ENCODE data around the gene PTPRE.
A peak's percentile ranks its signal among the peaks of the same experiment; 100 is the strongest.

PTPRE gene

DNA sequence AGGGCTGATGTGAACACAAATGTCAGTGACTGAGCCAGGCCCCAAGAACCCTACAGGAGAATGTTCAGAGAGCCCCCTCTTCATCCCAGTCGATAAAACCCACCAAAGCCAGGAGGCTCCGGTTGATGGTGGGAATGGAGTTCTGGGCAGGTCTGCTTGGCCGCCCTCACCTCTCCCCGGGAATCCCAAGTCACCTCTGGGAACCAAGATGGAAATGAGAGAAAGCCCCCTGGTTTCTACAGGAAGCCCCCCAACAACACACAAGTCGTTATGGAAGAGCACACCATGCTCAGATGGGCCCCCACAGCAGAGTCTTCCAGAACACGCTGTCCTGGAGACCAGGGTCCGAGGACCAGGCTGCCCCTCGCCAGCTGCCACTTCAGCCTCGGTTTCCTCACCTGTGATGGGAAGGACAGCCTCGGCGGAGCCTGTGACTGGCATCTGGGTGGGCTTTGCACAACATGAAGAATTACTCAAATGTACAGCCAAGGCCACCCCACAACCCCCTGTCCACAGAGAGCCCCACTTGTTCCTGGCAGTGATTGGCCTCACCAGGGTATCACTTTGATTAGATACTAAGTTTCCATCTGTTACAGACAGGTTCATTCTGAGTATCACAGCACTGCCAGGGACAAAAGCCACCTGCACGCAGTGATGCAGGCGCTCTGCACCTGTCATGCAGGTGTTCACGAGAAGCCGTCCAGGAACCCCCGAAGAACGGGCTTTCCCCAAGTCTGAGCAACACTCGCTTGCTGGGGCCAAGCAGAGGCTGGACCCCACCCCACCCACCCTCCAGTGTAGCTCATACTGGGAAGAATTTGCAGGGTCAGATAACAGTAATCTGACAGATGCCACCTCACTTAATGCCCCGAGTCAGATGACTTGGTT is 161.7 kb downstream of the PTPRE start:
- no peak for DNase-seq

DNA sequence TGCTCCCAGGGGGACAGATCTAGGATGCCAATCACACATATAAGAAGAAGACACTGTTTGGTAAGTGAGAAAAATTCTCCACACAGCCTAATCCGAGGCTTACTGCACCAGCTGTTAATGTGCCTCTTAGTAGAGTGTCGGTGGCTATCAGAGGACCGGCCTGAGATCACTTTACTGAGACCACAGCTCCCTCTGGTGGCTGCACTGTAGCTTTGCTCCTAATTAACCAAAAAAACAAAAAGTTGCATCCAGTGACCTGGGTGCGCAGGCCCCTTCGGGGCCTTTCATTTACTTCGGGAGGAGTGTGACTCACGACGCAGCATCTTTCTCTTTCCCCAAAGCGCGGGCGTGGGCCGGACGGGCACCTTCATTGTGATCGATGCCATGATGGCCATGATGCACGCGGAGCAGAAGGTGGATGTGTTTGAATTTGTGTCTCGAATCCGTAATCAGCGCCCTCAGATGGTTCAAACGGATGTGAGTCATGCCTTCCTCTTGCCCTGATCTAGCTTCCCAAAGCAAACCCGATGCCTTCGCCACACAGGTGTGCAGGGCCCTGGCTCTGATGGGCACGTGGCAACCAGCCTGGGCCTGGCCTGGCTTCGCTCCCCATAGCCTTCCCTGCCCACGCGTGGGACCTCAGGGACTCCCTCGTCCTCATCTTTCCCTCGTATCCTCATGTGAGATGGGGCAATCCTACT is 162.6 kb downstream of the PTPRE start:
- peak in 49 of 56 donors; percentile 7 to 76 (median 51) for DNase-seq

DNA sequence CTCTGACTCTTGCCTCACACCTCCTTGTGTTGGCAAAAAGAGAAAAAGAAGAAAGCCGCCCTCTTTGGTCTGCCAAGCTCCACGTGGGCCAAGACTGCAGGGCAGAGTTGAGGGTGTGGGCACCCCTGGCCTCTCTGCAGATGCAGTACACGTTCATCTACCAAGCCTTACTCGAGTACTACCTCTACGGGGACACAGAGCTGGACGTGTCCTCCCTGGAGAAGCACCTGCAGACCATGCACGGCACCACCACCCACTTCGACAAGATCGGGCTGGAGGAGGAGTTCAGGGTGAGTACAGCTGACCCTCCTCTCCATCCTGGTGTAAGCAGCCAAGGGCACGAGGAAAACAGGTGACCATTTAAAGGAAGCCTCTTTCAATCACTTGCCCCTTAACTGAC is 163.3 kb downstream of the PTPRE start:
- no peak for DNase-seq

DNA sequence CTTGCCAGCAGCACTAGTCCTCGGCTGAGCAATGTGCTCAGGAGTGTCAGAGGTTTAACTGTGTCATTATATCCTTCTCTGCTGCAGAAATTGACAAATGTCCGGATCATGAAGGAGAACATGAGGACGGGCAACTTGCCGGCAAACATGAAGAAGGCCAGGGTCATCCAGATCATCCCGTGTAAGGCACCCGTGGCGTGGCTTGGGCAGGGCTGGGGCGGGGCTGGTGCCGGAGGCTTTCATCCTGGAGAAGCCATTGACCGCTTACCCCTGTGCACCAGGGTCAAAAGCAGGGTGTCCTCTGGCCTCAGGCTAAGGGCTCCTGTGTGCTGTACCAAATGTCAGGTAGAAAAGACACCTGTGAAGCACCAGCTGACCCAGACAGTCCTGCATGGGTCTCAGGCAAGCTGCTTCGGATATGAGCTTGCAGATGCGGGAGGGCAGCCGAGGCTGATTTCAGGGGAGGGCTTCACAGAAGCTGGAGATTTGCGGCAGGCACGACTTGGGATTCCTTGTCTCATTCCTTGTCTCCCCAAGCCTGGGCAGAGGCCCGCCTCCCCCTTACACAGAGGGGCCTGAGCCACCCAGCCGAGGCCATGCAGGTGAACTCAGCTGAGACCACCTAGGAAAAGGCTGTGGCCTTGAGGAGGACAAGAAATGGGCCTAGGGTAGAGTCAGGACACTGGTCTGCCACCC is 164.0 kb downstream of the PTPRE start:
- no peak for DNase-seq

DNA sequence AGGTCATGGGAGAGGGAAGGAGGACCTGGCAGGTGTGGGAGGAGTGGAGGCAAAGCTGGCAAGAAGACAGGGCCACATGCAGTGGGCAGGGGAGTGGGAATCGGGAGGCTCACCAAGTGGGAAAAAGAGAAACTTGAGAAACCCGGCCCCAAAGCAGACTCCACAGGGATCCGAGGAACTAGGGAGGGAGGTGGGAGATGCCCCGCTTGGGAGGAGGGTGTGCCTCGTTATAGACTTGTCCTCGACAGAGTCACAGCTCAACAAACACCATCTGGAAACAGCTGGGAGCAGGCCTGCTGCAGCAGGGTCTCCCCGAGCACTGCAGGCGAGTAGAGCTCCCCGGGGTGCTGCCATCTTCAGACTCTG is 164.5 kb downstream of the PTPRE start:
- DNase-seq = no peak

DNA sequence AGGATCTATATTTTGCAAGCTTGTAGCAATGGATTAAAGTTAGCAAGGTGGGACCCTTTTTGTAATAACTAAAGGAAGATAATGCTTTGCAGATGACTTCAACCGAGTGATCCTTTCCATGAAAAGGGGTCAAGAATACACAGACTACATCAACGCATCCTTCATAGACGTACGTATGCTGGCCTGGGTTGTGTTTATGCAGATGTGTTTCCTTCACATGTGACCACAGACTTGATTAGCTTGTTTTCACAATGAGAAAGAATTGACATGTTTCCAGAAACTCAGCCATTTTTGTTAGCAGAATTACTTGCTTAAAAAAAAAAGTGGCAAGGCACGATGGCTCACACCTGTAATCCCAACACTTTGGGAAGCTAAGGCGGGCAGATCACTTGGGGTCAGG is 165.1 kb downstream of the PTPRE start:
- no peak for DNase-seq

DNA sequence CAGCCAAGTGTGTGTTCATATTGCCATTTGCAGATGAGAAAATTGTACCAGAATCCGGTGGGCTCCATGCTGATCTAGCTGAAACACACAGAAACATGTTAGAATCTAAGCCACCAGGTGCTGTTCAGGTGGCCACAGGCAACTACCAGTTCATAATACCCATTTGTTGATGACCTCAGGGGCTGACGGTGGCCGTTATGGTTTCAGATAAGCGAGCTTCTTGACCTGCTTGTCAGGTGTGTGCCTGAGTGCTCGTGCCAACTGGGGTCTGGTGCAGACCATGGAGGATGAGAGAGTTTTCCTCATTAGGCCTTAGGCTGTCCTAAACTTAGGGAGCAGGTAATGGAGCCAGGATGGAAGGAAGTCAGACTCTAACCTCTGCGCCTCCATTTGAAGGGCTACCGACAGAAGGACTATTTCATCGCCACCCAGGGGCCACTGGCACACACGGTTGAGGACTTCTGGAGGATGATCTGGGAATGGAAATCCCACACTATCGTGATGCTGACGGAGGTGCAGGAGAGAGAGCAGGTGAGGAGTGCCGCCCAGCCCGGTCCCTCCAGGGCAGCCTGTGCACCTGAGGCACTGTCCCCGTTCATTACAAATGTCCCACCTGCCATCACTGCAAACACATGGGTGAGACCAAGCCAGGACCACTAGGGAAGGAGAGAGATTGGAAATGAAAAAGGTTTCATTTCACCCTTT is 166.2 kb downstream of the PTPRE start:
- DNase-seq = no peak

DNA sequence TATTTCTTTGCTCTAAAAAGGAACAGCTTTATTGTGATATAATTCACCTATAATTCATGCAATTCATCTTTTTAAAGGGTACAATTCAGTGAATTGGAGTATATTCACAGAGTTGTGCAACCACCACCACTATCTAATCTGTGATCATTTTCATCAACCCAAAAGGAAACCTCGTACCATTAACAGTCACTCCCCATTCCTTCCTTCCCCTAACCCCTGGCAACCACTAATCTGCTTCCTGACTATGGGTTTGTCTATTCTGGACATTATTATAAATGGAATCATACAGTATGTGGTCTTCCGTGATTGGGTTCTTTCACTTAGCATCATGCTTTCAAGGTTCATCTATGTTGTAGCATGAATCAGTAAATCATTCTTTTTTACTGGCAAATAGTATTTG is 167.0 kb downstream of the PTPRE start:
- DNase-seq = no peak

DNA sequence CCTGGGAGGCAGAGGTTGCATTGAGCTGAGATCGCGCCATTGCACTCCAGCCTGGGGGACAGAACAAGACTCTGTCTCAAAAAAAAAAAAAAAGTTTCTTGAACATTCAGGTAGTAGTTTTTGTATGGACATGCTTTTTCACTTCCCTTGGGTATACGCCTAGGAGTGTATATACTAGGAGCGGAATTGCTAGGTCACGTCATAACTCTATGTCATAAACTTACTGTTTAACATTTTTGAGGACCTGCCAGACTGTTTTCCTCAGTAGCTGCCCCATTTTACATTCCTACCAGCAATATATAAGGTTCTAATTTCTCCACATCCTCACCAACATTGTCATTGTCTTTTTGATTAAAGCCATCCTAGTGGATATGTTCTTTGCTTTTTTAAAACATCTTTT is 167.7 kb downstream of the PTPRE start:
- DNase-seq = no peak

DNA sequence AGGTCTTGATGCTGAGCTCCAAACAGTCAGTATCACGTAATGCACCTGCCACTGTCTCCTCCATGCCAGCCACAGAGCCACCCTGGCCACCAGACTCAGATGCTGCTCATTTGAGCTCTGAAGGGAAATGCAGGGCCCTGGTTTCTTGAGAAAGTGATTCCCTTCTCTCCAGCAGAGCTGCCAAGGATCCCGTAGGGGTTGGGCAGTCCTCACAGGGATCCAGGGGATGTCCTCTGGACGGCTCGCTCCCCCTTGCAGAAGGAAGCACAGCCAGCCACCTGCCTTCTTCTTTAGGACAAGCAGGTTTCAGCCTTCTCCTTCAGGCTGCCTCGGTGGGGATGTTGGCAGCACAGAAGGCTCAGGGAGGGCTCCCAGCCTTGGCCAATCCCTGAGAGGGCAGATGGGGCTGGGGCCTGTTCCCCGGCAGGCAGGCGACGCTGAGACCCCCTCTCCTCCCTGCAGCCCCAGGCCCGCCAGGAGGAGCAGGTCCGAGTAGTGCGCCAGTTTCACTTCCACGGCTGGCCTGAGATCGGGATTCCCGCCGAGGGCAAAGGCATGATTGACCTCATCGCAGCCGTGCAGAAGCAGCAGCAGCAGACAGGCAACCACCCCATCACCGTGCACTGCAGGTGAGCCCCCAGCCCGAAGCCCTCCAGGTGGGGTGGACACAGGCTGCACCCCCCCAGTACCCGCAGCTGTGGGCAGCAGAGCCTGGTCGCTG is 170.4 kb downstream of the PTPRE start:
- DNase-seq = no peak

DNA sequence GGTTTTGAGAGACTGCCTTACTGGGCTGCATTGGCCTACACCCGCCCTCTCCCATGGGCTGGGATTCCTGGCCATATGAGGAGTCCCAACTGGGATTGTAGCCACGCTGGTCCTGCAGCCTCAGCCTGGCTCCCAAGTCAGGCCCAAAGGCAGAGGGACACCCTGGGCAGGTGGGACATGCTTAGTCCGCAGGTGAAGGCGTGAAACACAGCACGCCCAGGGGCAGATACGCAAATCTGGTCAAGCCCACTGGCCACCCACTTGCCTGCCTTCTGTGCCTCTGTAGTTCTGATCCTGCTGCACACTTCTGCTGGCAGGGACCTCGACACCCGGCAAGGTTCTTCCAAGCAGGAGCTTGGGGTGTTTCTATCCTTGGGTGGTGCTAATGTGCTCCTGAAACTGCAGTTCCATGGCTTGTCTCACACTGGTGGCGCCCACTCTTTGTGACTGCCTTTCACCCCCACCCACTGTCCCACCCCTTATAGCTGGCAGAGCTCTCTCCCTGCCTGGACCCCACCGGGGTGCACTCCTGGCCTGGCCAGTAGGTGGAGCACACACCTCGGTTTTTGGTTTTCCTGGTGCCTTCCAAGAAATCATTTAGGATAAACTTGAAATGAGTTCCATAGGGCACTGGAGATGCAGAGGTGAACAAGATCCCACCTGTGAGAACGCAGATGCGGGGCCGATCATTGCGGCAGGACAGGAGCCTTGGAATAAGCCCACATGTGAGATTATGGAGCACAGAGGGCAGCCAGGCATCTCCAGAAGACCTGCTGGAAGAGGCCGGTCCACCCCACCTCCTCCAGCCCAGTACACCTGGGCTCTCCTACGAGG is 171.4 kb downstream of the PTPRE start:
- peak in 10 of 56 donors; percentile 5 to 37 (median 12) for DNase-seq

DNA sequence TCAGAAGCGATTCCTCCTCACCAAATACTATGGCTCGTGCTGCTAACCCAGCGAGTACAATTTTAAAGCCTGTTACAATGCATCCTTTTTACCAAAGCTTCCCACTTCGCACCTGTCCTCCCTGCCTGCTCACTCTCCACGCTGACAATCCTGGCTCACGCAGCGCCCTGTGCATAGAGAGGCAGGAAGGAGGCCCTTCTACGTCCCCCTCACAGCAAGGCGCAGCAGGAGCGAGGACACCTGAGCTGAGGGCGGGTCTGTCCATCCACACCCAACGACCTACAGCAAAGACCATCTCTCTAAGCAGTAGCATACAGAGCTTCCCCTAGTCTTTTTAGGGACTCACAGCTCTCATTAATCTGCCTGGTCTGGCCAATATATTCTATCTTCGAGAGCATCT is 173.3 kb downstream of the PTPRE start:
- no peak for DNase-seq

DNA sequence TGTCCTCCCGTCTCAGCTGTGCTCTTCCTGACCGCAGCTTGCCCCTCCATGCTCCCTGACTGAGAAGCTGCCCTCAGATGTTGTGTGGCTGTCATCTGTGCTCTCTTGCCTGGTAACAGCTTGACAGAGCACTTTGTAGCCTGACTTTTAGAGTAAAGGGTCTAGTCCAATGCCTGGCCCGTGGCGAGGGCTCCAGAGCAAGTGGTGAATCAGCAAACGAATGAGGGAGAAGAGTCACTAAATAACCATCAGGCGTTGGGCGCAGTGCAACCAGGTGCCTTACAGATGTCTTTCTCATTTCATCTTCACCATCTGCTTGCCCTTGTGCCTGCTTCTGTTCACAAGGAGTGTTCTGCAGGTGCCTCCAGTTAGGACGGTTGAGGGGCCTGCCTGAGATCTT is 173.7 kb downstream of the PTPRE start:
- no peak for DNase-seq

DNA sequence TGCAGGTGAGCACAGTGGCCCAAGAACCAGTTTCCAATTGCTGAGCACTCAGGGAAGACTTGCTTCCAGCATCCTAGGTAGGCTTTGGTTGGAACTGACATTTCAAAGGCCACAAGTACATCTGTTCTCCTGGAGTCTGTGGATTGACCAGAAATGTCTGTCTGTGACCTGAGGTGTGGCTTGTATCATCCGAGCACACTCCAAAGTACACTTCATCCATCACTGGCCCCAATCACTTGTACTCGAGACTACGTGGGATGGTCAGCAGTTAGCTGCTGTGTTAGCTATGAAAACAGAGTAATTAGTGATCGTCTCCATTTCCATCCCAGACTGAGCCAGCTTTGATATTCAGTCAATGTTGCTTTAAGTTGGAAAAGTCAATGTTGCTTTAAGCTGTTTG is 174.3 kb downstream of the PTPRE start:
- no peak for DNase-seq

DNA sequence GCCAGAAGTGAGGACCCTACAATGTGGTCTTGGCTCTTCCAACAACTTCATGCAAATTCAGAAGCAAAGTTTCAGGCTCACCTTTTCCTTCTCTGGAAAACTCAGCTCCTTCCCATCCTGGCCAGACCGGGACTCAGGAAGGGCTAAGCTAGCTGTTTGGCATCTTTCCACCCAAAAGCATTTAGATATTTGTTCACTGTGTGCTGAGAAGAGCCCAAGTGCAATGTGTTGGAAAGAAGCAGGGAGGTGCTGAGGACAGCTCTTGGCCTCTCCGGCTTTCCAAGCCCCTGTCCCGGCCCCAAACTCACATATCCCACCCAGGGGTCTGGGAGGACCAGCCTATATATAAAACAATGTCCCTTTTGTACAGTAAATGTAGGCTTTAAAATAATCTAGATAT is 174.8 kb downstream of the PTPRE start:
- no peak for DNase-seq

DNA sequence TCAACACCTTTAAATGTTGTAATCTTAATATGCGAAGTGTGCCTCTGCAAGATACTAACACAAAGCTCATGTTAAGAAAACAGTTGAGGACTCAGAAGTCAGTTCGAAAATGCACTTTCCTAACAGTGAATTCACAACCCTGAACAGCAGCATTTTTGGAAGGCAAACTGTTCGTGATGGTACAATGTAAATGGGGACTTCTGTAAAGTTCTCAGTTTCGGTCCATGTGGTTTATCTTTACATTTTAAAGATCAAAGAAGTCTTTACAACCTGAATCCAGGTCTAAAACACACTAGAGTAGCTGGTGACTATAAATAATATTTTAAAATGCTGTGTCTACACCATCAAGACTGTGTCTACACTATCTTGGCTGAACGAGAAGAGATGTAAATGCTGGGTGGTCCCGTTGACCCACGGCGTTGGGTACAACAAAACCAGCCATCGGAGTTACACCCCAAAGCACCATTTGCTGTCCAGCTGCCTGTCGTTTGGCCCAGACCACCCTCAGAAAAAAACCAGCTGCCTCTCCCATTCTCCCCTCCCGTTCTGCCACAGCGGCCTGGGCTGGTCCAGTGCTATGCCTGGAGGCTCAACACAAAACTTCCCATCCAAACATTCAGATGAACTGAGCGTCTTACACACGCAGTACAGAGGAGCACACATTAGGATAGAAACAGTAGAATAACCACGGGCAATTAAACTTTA is 176.4 kb downstream of the PTPRE start:
- DNase-seq = no peak

DNA sequence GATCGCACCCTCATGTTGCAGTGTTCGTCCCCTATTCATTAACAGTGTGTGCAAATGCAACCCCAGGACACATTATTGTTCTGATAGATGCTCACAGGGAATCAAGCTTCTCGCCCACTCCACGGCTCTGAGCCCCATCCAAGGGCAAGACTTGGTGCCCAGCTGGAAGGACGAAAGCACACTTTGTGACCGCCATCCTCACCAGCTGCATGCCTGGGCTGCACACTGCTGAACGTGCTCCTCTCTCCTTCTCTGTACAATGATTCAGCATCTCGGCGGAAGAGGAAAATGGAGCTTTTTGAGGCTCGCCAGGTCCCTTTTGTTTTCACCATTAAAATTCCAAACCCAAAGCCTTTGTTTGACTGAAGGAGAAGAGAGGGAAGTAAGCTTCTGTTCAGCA is 177.5 kb downstream of the PTPRE start:
- no peak for DNase-seq

DNA sequence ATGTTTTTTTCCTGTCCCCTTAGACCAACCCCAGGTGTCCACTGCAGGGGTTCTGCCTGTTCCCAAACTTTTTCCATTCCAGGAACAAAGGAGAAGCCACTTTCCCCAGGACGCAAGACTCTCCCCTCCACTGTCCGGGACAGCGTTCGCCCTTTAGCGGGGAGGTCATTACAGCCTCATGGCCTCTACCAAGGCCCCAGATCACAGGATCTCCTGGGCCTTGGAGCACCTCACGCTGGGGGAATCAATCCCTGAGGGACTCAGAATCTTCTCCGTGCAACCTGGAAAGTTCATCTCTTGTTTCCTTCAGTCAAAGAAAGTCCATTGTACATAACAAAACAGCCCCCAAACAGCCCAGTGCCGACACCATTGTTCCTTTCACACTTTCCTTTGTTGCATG is 178.1 kb downstream of the PTPRE start:
- DNase-seq = no peak

Measured in amygdala (tissue), 56 donors.